HG03442 (cell line): ENCODE data around the gene S1PR1.

Experiments used
- ATAC-seq: cut with Tn5 transposase; IDR thresholded peaks from one replicate; pipeline ENCODE4 v1.9.1; 2021; ENCODE audit warnings: mild to moderate bottlenecking, moderate library complexity; ENCODE audit not compliant: unreplicated experiment

Gene S1PR1

DNA sequence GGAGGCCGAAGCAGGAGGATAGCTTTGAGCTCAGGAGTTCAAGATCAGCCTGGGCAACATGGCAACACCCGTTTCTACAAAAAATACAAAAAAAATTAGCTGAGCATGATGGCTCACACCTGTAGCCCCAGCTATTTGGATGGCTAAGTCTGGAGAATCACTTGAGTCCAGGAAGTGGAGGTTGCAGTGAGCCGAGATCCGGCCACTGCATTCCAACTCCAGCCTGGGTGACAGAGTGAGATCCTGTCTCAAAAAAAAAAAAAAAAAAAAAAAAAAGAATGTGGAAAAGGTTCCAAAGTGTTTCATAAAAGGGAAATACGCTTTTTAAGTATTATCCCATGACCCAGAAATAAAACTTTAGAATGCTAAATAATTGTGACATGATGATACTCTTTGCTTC lies 8.0 kb downstream of the S1PR1 start:
- ATAC-seq, result no peak

DNA sequence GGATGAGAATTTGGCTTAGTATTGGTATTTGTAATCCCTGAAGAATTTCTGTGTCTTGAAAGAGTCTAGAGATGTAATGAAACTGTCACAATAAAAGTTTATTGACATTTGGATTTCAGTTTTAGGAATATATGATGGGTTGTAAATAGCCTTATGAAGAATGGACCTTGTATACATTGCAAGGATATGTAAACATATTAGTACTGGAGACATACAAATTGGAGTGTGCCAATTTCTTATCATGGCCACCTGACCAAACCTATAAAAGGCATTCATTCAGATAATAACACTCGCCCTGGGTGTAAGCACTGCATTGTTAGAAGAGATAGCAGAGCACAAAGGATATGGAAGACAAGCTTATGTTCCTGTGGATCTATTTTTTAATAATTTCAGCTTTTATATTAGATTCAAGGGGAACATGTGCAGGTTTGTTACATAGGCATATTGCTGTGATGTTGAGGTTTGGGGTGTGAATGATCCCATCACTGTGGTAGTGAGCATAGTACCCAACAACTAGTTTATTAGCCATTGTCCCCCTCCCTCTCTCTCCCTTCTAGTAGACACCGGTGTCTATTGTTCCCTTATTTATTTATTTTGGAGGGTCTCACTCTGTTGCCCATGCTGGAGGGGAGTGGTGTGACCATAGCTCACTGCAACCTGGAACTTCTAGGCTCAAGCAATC lies 8.6 kb downstream of the S1PR1 start:
- ATAC-seq, result no peak

- peak; percentile 96 for ATAC-seq
Measured at GRCh38 chr1:101247404-101248287, 10.8 kb downstream of the S1PR1 start.

DNA sequence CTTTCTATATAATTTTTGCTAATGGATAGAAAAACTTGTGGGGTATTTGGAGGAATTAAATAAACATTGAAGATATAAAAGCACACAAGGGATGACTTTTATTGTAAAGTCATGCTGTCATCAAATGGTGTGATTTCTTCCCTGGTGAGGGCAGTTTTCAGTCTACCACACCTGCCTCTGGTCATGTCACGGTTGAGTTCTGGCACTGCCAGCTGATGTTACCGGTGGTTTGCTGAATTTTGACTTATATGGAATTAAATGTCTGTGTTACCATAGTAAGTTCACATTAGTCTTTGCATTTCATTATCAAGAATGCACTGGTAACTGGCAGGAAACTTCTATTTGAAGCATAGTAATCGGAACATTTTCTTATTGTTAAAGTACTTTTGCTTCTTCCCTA lies 13.4 kb downstream of the S1PR1 start:
- ATAC-seq, result no peak

GRCh38 chr1:101250656-101251272 lies 13.9 kb downstream of the S1PR1 start:
- ATAC-seq, result no peak

- no peak for ATAC-seq
Measured at GRCh38 chr1:101251504-101251903, 14.7 kb downstream of the S1PR1 start.

- no peak for ATAC-seq
Measured at GRCh38 chr1:101253976-101254674, 17.3 kb downstream of the S1PR1 start.

GRCh38 chr1:101257500-101258325 lies 20.9 kb downstream of the S1PR1 start:
- peak; percentile 86 for ATAC-seq

- no peak for ATAC-seq
Measured at GRCh38 chr1:101259744-101260148, 22.9 kb downstream of the S1PR1 start.

- ATAC-seq, result no peak
Measured at GRCh38 chr1:101260556-101261350, 23.9 kb downstream of the S1PR1 start.

GRCh38 chr1:101261623-101262022 lies 24.8 kb downstream of the S1PR1 start:
- no peak for ATAC-seq

DNA sequence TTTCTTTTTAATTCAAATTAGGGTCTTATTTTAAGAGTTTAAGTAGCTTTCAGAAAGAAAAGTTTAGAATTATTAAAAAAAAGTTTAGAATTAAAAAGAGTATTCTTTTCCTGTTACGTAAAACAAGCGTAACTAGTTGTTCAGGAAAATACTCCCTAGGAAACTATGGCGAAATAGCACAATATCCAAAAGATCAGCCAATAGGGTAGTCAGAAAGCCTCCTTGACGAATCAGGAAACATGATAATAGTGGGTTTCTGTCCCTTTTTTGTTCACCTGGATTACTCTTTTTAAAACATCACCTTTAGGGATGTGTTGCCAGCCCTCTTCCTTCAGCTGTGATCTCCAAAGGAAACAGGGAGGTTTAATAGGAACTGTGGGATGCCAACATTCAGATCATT lies 25.2 kb downstream of the S1PR1 start:
- ATAC-seq, result no peak

DNA sequence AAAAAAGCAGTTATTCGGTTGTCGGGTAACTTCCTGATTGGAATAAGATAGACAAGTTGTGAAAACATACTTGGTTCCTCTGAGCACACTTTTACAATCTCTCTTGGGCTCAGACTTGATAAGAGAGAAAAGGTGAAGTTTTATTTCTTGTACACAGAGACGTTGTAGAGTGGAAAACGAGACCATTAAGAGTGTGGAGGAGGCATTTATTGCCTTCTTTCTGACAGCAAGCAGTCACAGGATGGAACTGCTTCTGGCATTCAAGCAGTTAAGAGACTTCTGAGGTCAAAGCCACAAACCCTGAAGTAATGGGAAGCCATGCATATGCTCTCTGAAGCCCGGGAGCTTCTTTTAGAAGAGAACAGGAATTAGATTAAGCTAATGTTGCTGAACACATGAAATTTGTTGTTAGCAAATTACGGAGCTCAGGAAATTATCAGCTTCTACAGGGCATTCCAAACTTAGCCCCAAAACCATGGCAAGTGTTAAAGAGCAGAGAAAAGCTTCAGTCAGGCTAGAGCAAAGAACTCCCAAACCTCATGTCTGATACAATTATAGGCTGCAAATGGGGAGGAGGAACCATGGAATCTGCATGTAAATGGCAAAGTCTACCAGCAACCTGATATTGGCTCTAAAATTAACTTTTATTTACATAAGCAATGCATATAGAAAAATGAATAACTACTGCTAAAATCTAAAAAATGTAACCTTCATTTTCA lies 26.0 kb downstream of the S1PR1 start:
- peak; percentile 24 for ATAC-seq

GRCh38 chr1:101264697-101265096 lies 27.9 kb downstream of the S1PR1 start:
- no peak for ATAC-seq

- no peak for ATAC-seq
Measured at GRCh38 chr1:101265684-101266083, 28.9 kb downstream of the S1PR1 start.

DNA sequence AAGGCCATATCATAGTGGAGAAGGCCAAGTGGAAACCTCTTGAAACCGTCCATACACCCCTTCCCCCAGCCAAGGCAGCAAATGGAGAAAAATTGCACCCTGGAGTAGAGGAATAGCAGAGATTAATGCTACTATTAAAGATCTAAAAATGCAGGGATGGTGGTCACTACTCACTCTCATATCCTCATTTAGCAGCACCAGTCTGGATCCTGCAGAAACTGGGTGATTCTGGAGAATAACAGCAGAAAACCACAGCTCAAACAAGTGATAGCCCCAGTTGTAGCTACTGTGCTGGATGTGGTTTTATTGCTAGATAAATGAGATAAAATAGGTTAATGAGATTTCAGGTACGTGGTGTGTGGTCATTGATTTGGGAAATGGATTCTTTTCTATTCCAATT lies 30.3 kb downstream of the S1PR1 start:
- no peak for ATAC-seq

DNA sequence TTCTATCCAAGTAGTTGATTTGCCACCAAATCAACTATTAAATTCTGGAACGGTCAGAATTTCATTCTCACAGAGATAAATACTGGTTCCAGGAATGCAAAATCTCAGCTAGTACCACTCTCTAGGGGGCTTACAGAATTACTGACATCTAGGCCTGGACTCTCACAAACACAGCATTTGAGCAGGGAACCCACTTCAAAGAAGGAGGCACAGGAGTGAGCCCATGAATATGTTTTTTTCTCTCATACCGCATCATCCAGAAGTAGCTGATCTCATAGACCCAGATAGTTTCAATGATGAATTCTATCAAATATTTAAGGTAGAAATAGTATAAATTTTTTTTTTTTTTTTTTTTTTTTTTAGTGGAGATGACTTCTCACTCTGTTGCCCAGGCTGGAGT lies 32.1 kb downstream of the S1PR1 start:
- ATAC-seq, result no peak

DNA sequence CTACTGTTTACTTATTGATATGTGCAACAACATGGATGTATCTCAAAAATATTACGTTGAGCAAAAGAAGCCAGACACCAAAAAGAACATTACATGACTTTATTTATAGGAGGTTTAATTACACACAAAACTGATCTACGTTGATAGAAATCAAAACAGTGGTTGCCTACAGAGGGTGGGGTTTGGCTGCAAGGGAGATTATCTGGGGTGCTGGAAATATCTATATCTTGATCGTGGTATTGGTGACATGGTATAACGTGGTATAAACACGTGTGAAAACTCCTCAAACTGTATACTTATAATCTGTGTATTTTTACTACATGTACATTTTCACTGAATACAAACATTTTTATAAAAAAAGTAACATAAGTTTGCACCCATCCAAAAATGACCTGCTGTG lies 38.9 kb downstream of the S1PR1 start:
- ATAC-seq, result no peak

GRCh38 chr1:101276818-101277217 lies 40.0 kb downstream of the S1PR1 start:
- no peak for ATAC-seq
